Parathyroid adenoma (tissue), 2 donors: ENCODE results near the gene CDH12.

Experiments
- H2AFZ ChIP-seq: fragments of 300-600 bp; sonication (generic); one replicate; pipeline ENCODE4 v1.7.0; 2017; ENCODE audit warnings: antibody characterized with exemption, mild to moderate bottlenecking
- H3K27ac ChIP-seq: fragments of 300-600 bp; sonication (generic); one replicate; pipeline ENCODE4 v1.7.0; 2017
- H3K27me3 ChIP-seq: fragments of 300-600 bp; sonication (generic); one replicate; pipeline ENCODE4 v1.7.0; 2017; ENCODE audit warnings: low read length; ENCODE audit not compliant: control insufficient read depth, insufficient read depth
- H3K36me3 ChIP-seq: fragments of 300-600 bp; sonication (generic); one replicate; pipeline ENCODE4 v1.7.0; 2017; ENCODE audit warnings: low read length; ENCODE audit not compliant: control insufficient read depth, insufficient read depth
- H3K4me1 ChIP-seq: fragments of 300-600 bp; sonication (generic); one replicate; pipeline ENCODE4 v1.7.0; 2017; ENCODE audit warnings: control low read depth
- H3K4me2 ChIP-seq: fragments of 300-600 bp; sonication (generic); one replicate; pipeline ENCODE4 v1.7.0; 2017; ENCODE audit warnings: low read length
- H3K4me3 ChIP-seq: fragments of 300-600 bp; sonication (generic); one replicate; pipeline ENCODE4 v1.7.0; 2017; ENCODE audit warnings: low read depth, low read length
- H3K79me2 ChIP-seq: fragments of 300-600 bp; sonication (generic); one replicate; pipeline ENCODE4 v1.7.0; 2017; ENCODE audit warnings: control low read depth
- H3K9ac ChIP-seq: fragments of 300-600 bp; sonication (generic); one replicate; pipeline ENCODE4 v1.7.0; 2017; ENCODE audit warnings: mild to moderate bottlenecking
- H3K9me3 ChIP-seq: fragments of 300-600 bp; sonication (generic); one replicate; pipeline ENCODE4 v1.7.0; 2017; ENCODE audit warnings: low read length; ENCODE audit not compliant: control insufficient read depth
- CTCF ChIP-seq: fragments of 300-600 bp; sonication (generic); IDR thresholded peaks from one replicate; pipeline ENCODE4 v1.7.0; 2017; ENCODE audit warnings: antibody characterized with exemption, mild to moderate bottlenecking
- donor health status: primary hyperparathyroidism.

The CDH12 gene

GRCh38 chr5:22557251-22557650 lies 295.9 kb downstream of the CDH12 start:
- Histone ChIP-seq H3K27ac (no peak overlapping the region), H3K36me3 (no peaks in the 10 kb centered on the region), H3K4me1 (no peaks in the 10 kb centered on the region), H3K27me3 (no peaks in the 10 kb centered on the region), H3K9me3 (no peaks in the 10 kb centered on the region), H2AFZ (no peak overlapping the region), H3K4me2 (no peak overlapping the region), H3K79me2 (no peaks in the 10 kb centered on the region), H3K9ac (no peak overlapping the region), H3K4me3 (no peak overlapping the region)
- TF ChIP-seq CTCF = no peak

- Histone ChIP-seq H3K79me2 (no peaks in the 10 kb centered on the region), H3K9ac (no peak overlapping the region), H3K4me1 (no peaks in the 10 kb centered on the region), H3K27me3 (no peaks in the 10 kb centered on the region), H3K36me3 (no peaks in the 10 kb centered on the region), H3K4me2 (no peak overlapping the region), H3K9me3 (no peaks in the 10 kb centered on the region), H3K4me3 (no peak overlapping the region), H2AFZ (no peak overlapping the region), H3K27ac (no peak overlapping the region)
- TF ChIP-seq CTCF = no peak
Observed at GRCh38 chr5:22554475-22554874, 298.7 kb downstream of the CDH12 start.

GRCh38 chr5:22549876-22550671 lies 303.1 kb downstream of the CDH12 start:
- Histone ChIP-seq H3K36me3 (no peaks in the 10 kb centered on the region), H3K9ac (no peak overlapping the region), H3K79me2 (no peaks in the 10 kb centered on the region), H3K9me3 (no peaks in the 10 kb centered on the region), H3K27ac (no peak overlapping the region), H3K4me2 (no peak overlapping the region), H3K27me3 (no peaks in the 10 kb centered on the region), H3K4me1 (no peaks in the 10 kb centered on the region), H2AFZ (no peak overlapping the region), H3K4me3 (no peak overlapping the region)
- no peak for TF ChIP-seq CTCF

DNA sequence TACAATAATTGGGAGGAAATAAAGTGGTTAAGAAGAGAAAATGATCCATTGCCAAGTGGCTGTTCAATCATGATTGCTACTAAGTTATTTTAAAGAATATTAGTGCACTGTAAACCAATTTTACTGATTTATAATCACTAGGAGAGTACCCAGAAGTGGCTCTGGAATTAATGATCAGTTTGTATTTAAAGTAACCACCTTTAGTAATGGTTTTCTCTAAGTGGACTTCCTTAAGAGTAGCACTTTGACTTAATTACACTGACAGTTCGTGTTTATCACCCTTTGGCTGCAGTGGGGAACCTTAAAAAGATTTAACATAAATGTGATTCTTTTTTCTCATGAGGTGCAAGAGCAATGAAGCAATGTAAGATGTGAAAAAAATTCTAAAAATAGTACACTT lies 310.8 kb downstream of the CDH12 start:
- Histone ChIP-seq H3K4me2 (no peak overlapping the region), H3K36me3 (no peaks in the 10 kb centered on the region), H3K4me3 (no peak overlapping the region), H3K79me2 (no peaks in the 10 kb centered on the region), H3K27ac (no peak overlapping the region), H2AFZ (no peak overlapping the region), H3K4me1 (no peaks in the 10 kb centered on the region), H3K9ac (no peak overlapping the region), H3K27me3 (no peaks in the 10 kb centered on the region), H3K9me3 (no peaks in the 10 kb centered on the region)
- TF ChIP-seq CTCF = no peak

GRCh38 chr5:22541037-22541436 lies 312.1 kb downstream of the CDH12 start:
- Histone ChIP-seq H3K9me3 (no peaks in the 10 kb centered on the region), H3K79me2 (no peaks in the 10 kb centered on the region), H2AFZ (no peak overlapping the region), H3K27ac (no peak overlapping the region), H3K9ac (no peak overlapping the region), H3K27me3 (no peaks in the 10 kb centered on the region), H3K4me1 (no peaks in the 10 kb centered on the region), H3K4me3 (no peak overlapping the region), H3K4me2 (no peak overlapping the region), H3K36me3 (no peaks in the 10 kb centered on the region)
- TF ChIP-seq CTCF = no peak
